SU-DHL-6 (cell line): ENCODE measurements around the gene SCFD2.
"Not testable (repeated sequence)": the region's sequence is repeated elsewhere in the genome, so short reads cannot be mapped to it uniquely, and the experiment has no call there.

Source experiments
- H2AFZ ChIP-seq: fragments of 200-600 bp; sonication (generic); 2 replicates; pipeline ENCODE4 v1.6.1; 2014; ENCODE audit warnings: low read depth, mild to moderate bottlenecking, moderate library complexity, mixed read lengths, antibody characterized with exemption, low read length; ENCODE audit not compliant: severe bottlenecking
- H3F3A ChIP-seq: fragments of 200-600 bp; shearing (Covaris generic); 2 replicates; pipeline ENCODE4 v1.6.0; 2016; ENCODE audit warnings: antibody characterized with exemption, mild to moderate bottlenecking; ENCODE audit not compliant: insufficient read depth
- H3K27ac ChIP-seq: fragments of 200-600 bp; sonication (generic); 2 replicates; pipeline ENCODE4 v1.5.1; 2016; ENCODE audit warnings: low read depth, mild to moderate bottlenecking, low read length, moderate library complexity, mixed read lengths
- H3K27me3 ChIP-seq: fragments of 200-600 bp; sonication (generic), shearing (Covaris generic); 2 replicates; pipeline ENCODE4 v1.6.0; 2014; ENCODE audit warnings: mild to moderate bottlenecking, low read length
- H3K36me3 ChIP-seq: fragments of 200-600 bp; sonication (generic); 2 replicates; pipeline ENCODE4 v1.6.1; 2014; ENCODE audit warnings: mild to moderate bottlenecking, low read length, mixed read lengths
- H3K4me2 ChIP-seq: fragments of 300-600, 200-600 bp; shearing (Covaris generic), sonication (generic); 2 replicates; pipeline ENCODE4 v1.6.0; 2014; ENCODE audit warnings: low read length, low read depth, mild to moderate bottlenecking; ENCODE audit not compliant: poor library complexity, severe bottlenecking
- H3K4me3 ChIP-seq: fragments of 200-600 bp; sonication (generic); 2 replicates; pipeline ENCODE4 v1.5.1; 2014; ENCODE audit warnings: antibody characterized with exemption, low read length, mild to moderate bottlenecking, mixed read lengths; ENCODE audit not compliant: insufficient read depth, poor library complexity, severe bottlenecking
- H3K79me2 ChIP-seq: fragments of 200-600 bp; sonication (generic); 2 replicates; pipeline ENCODE4 v1.6.1; 2014; ENCODE audit warnings: mild to moderate bottlenecking, low read length, moderate library complexity; ENCODE audit not compliant: insufficient read depth
- H3K9ac ChIP-seq: fragments of 200-600 bp; sonication (generic); 2 replicates; pipeline ENCODE4 v1.7.0; 2014; ENCODE audit warnings: mild to moderate bottlenecking, low read length
- H3K9me2 ChIP-seq: fragments of 200-600 bp; sonication (generic); replicated peaks from 2 replicates; pipeline ENCODE4 v1.6.1; 2014; ENCODE audit warnings: low read length; ENCODE audit not compliant: insufficient read depth
- H3K9me3 ChIP-seq: fragments of 200-600 bp; sonication (generic); 2 replicates; pipeline ENCODE4 v1.6.1; 2014; ENCODE audit warnings: low read length, mixed read lengths; ENCODE audit not compliant: insufficient read depth
- H4K20me1 ChIP-seq: fragments of 200-600 bp; sonication (generic); 2 replicates; pipeline ENCODE4 v1.6.1; 2014; ENCODE audit warnings: low read depth, mild to moderate bottlenecking, antibody characterized with exemption, low read length, moderate library complexity, mixed read lengths
- CTCF ChIP-seq: fragments of 200-600 bp; sonication (generic); IDR thresholded peaks from one replicate; pipeline ENCODE4 v1.5.1; 2017; ENCODE audit warnings: antibody characterized with exemption, mild to moderate bottlenecking, low read length, moderate library complexity; ENCODE audit not compliant: insufficient read depth, poor library complexity, severe bottlenecking
- EZH2phosphoT487 ChIP-seq: fragments of 200-600 bp; sonication (generic), shearing (Covaris generic); conservative IDR thresholded peaks from 2 replicates; pipeline ENCODE4 v1.6.1; 2018; ENCODE audit warnings: mild to moderate bottlenecking, antibody characterized with exemption, low read length, moderate library complexity, mixed read lengths

The SCFD2 gene

GRCh38 chr4:53346920-53347852 is 18.7 kb downstream of the SCFD2 start:
- Histone ChIP-seq H3K9me3 (no peaks in the 10 kb centered on the region), H2AFZ (no peak overlapping the region), H3K79me2 (no peaks in the 10 kb centered on the region), H3K27me3 (no peaks in the 10 kb centered on the region), H3K9me2 (no peaks in the 10 kb centered on the region), H3K27ac (no peak overlapping the region), H3K36me3 (no peaks in the 10 kb centered on the region), H4K20me1 (no peaks in the 10 kb centered on the region), H3K9ac (no peak overlapping the region), H3K4me2 (no peak overlapping the region), H3K4me3 (no peak overlapping the region), H3F3A (no peaks in the 10 kb centered on the region)
- TF ChIP-seq EZH2phosphoT487 = no peak
- no peak for TF ChIP-seq CTCF

GRCh38 chr4:53346392-53346791 is 19.5 kb downstream of the SCFD2 start:
- not testable (repeated sequence) for H2AFZ ChIP-seq

GRCh38 chr4:53340145-53340544 is 25.7 kb downstream of the SCFD2 start:
- H3K4me2 ChIP-seq, H3K27ac ChIP-seq, H3F3A ChIP-seq, H3K4me3 ChIP-seq, H3K36me3 ChIP-seq, H3K27me3 ChIP-seq, H3K9ac ChIP-seq, H3K79me2 ChIP-seq, H3K9me2 ChIP-seq, H3K9me3 ChIP-seq, H4K20me1 ChIP-seq, H2AFZ ChIP-seq: not testable (repeated sequence)

More at GRCh38 chr4:53346392-53346791, 19.5 kb downstream of the SCFD2 start:
- not testable (repeated sequence) for H3K4me3 ChIP-seq, H3K9me3 ChIP-seq, H3K4me2 ChIP-seq, H4K20me1 ChIP-seq, H3K27ac ChIP-seq, H3F3A ChIP-seq, H3K27me3 ChIP-seq, H3K79me2 ChIP-seq, H3K9ac ChIP-seq, H3K9me2 ChIP-seq, H3K36me3 ChIP-seq

- not testable (repeated sequence) for H3K9ac ChIP-seq, H3K36me3 ChIP-seq, H3K27me3 ChIP-seq, H3K9me3 ChIP-seq, H3K9me2 ChIP-seq, H3F3A ChIP-seq, H4K20me1 ChIP-seq, H2AFZ ChIP-seq, H3K27ac ChIP-seq, H3K4me3 ChIP-seq, H3K79me2 ChIP-seq, H3K4me2 ChIP-seq
These were observed 30.9 kb downstream of the SCFD2 start for GRCh38 chr4:53334916-53335315.

- no peak overlapping the region for H3K27ac ChIP-seq
- no peaks in the 10 kb centered on the region for H3K27me3 ChIP-seq
- H2AFZ ChIP-seq = no peak overlapping the region
- TF ChIP-seq CTCF = no peak
- no peak for TF ChIP-seq EZH2phosphoT487
- H3K4me3 ChIP-seq = no peak overlapping the region
- no peaks in the 10 kb centered on the region for H3K36me3 ChIP-seq
- H3K79me2 ChIP-seq = peaks cover 3% of the 10 kb centered on the region; the same call in 1 of the 2 replicates
- no peaks in the 10 kb centered on the region for H3F3A ChIP-seq
- no peaks in the 10 kb centered on the region for H4K20me1 ChIP-seq
- no peaks in the 10 kb centered on the region for H3K9me2 ChIP-seq
- no peak overlapping the region for H3K4me2 ChIP-seq
- H3K9ac ChIP-seq = no peak overlapping the region
- H3K9me3 ChIP-seq = no peaks in the 10 kb centered on the region
These were observed 39.3 kb downstream of the SCFD2 start for GRCh38 chr4:53326535-53326934.
